Epithelial cell of esophagus (primary cell): Measurements from ENCODE around the gene C19orf44.

Source experiments
- DNase-seq: peaks from one replicate; pipeline ENCODE4 v3.0.0; 2010; ENCODE audit warnings: low read depth
- H3K4me3 ChIP-seq: 2 replicates; pipeline ENCODE4 v1.5.1; 2011; ENCODE audit warnings: mild to moderate bottlenecking, low read length, control low read depth
- TF ChIP-seq, protein P1 (sequence below): IDR thresholded peaks from 2 replicates; pipeline ENCODE4 v1.5.1; 2011; ENCODE audit warnings: low read depth, mild to moderate bottlenecking, low read length, control low read depth, inconsistent platforms; ENCODE audit not compliant: insufficient read depth; ENCODE audit errors: missing control alignments

C19orf44 gene

DNA sequence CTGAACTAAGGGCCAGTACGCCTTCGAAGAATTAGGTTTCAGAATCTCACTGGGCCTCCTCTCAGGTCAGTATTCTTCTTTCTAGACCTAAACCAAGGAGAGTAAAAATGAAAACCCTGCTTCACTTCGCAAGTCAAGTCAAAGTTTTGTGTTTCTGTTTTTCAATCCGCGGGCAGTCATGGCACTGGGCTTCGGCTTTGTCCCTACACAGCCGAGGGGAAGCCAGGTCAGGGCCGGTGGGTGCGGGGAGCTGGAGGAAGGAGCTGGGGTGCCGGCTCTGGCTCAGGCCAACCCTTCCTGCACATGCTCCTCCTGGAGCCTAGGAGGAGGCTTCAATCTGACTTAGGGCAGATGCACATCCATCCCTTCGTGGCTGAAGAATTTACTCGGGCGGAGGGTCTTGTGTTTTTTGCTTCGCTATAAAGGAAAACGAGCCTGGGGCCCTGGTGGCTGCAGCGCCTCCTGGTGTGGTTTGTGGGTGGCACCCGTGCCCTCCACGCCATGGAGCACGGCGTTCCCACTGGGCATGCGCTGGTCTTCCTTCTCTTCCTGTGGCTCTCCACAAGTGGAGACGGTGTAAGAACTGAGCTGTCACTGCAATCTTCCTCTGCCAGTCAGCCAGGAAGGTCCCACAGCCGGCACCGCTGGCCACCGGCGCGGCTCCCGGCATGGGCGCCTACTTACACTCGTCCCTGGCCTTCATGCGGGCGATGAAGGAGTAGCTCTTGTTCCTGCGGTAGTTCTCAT is 22.5 kb downstream of the C19orf44 start:
- H3K4me3 ChIP-seq = no peak overlapping the region
- TF ChIP-seq, protein P1, sequence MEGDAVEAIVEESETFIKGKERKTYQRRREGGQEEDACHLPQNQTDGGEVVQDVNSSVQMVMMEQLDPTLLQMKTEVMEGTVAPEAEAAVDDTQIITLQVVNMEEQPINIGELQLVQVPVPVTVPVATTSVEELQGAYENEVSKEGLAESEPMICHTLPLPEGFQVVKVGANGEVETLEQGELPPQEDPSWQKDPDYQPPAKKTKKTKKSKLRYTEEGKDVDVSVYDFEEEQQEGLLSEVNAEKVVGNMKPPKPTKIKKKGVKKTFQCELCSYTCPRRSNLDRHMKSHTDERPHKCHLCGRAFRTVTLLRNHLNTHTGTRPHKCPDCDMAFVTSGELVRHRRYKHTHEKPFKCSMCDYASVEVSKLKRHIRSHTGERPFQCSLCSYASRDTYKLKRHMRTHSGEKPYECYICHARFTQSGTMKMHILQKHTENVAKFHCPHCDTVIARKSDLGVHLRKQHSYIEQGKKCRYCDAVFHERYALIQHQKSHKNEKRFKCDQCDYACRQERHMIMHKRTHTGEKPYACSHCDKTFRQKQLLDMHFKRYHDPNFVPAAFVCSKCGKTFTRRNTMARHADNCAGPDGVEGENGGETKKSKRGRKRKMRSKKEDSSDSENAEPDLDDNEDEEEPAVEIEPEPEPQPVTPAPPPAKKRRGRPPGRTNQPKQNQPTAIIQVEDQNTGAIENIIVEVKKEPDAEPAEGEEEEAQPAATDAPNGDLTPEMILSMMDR = no peak
- no peak for DNase-seq

DNA sequence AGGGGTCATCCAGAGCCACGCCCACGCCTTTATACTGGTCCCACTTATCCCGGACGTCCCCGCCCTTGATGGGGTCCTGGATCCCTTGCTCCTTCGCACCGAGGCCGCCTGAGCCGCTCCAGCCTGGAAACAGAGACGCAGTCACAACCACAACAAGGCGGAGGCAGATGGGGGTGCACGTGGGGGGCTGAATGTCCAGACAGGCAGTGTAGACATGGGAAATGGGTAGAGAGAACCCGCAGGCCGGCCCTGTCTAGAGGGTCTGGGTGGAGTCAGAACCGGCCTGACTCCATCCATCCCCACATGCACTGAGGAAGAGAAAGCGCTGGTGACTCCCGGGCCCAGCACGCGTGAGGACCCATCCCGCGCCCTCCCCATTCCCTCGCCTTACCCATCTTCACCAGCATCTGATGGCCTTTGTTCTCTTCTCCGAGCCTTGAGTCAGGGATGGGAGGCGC is 23.1 kb downstream of the C19orf44 start:
- TF ChIP-seq, protein P1 = no peak
- no peak for DNase-seq
- H3K4me3 ChIP-seq = no peak overlapping the region

DNA sequence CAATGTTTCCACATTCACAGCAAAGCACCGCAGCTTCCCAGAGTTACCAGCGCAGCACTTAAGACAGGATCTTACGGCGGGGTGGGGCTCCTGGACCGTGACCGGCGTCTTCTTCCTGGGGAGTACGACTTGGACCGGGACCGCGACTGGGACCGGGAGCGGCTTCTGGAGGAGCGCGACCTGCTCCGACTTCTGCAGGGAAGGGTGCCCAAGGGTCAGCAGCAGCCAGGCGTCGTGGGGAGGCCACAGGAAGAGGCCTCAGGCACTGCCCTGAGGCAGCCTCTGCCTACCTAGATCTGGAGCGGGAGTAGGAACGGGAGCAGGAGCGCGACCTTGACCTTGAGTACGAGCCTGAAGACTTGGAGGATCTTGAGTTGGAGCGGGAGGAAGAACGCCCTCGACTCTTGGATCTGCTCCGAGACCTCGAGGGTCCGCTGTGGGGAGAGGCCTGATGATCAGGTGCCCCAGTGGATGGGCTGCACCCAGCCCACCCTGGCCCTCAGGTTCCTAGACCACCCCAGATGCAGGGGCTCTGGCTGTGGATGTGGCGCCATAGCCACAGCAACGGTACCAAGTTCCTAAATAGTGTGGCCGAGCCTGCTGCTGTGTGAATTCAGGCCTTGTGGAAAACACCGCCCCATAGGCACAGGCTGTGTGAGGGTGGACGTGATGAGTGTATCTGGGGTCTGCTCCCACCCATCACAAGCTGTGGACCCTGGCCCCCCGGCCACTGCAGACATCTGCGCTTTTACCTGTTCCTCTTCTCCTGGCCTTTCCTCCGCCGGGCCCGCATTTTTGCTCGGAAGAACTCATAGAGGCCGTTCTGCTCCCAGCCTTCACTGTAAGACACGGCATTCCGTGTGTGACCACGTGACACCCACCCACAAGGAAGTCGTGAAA is 24.1 kb downstream of the C19orf44 start:
- no peak overlapping the region for H3K4me3 ChIP-seq
- TF ChIP-seq, protein P1 = no peak
- DNase-seq = no peak

DNA sequence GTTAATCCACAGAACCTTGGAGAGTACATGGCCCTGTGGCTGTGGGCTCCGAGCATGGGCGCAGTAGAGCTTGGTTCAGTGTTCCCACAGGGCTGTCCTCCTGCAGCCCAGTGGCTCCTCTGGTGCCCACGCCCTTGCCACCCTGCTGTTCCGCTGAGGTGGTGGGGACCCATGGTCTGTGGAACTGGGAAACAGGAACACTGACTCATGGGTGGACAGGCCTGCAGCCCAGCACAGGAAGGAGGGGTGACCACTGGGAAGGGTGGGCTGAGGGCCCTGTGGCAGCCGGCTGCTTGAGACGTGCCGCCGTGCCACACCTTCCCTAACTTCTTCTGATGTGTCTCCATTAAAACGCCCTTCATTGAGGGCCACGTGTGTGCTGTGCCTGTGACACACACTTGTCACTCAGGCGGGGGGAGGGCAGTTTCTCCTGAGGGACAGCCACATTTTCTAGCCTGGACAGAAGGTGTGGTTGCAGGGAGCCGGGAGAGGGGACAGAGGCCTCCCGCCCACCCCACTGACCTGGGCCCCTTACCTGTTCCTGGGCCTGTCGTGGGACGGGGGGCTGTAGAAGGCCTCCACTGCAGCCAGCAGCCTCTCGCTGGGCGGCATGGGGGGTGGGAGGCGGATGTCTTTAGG is 24.9 kb downstream of the C19orf44 start:
- TF ChIP-seq, protein P1 = no peak
- H3K4me3 ChIP-seq = no peak overlapping the region
- DNase-seq = no peak

DNA sequence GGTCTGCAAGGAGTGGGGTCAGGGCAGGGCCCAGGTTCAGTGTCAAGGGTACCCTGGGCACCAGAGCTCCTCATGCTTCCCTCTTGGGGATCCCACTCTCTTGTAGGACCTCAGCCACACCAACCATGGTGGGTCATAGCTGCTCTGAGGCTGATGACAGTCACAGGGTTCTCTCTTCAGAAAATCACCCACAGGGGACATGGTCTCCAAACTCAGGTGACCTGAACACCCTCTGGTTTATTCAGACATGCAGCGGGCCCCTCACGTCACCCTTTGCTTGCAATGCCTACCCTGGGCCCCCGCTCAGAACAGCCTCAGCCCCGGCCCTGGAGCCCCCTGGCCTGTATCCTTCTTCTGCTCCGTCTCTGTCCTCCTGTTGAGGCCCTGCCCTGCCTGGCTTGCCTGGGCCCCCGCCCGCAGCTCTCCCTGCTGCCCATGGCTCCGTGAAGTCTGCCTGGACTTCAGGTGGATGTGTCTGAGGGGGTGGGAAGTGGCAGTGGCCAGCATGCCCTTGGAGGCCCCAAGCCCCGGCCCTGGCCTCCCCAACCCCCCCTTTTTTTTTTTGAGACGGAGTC is 25.6 kb downstream of the C19orf44 start:
- no peak for DNase-seq
- H3K4me3 ChIP-seq = no peak overlapping the region
- TF ChIP-seq, protein P1 = no peak

DNA sequence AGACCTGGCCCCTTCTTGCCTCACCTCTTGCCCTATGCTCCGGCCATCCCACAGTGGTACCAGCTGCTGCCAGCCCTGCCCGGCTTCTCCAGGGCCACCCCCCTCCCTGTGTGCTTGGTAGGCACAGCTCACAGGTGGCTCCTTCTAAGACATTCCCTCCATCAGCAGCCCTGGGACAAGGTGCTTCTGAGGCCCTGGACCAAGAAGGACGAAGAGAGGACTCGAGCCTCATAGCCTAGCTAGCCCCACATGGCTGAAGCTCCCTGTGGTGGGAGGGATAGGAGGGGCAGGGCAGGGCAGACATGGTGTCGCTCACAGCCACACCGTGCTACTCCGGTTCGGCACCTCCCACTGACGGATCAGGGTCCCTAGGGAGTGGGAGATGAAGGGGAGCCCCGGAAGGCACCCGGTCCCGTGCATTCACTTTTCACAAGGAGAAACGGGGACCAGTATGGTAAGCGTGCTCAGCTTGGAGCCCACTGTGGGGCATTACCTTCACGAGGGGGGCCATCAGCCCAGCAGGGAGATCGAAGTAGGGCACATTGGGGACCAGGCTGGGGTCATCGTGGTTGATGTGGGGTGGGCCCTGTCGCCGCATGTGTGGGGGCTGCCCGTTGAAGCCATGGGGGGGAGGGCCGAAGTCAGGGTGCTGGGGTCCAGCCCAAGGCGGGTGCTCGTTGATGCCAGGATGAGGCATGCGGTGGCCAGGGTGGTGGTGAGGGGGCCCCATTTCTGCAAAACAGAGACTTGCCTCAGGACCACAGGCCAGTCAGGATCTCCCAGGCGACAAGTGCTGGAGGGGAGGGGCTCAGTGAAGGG is 26.6 kb downstream of the C19orf44 start:
- DNase-seq = no peak
- no peak overlapping the region for H3K4me3 ChIP-seq
- TF ChIP-seq, protein P1 = no peak
